Nephron progenitor cell (in vitro differentiated cells): Measurements from ENCODE around the gene FOXP4.
A peak's percentile ranks its signal among the peaks of the same experiment; 100 is the strongest.

ENCODE experiments used
- DNase-seq: peaks from one replicate; pipeline ENCODE4 v3.0.0; 2021
- H3K27ac Mint-ChIP-seq: 2 replicates; pipeline ENCODE4 v1.8.0; 2021; ENCODE audit warnings: mild to moderate bottlenecking, moderate library complexity, mixed read lengths
- H3K27me3 Mint-ChIP-seq: 2 replicates; pipeline ENCODE4 v1.8.0; 2021; ENCODE audit warnings: mild to moderate bottlenecking, low read depth, mixed read lengths; ENCODE audit not compliant: poor library complexity
- H3K36me3 Mint-ChIP-seq: 2 replicates; pipeline ENCODE4 v1.8.0; 2021; ENCODE audit warnings: low read depth, mixed read lengths
- H3K4me1 Mint-ChIP-seq: 2 replicates; pipeline ENCODE4 v1.8.0; 2021; ENCODE audit warnings: mixed read lengths
- H3K4me3 Mint-ChIP-seq: 2 replicates; pipeline ENCODE4 v1.8.0; 2021; ENCODE audit warnings: mild to moderate bottlenecking, moderate library complexity, mixed read lengths
- H3K9me3 Mint-ChIP-seq: 2 replicates; pipeline ENCODE4 v1.8.0; 2021; ENCODE audit warnings: mild to moderate bottlenecking, moderate library complexity, mixed read lengths
- TF ChIP-seq, protein P1 (sequence below): fragments of 200-600 bp; sonication (generic); IDR thresholded peaks from 2 replicates; pipeline ENCODE4 v1.5.0; 2021; ENCODE audit warnings: antibody characterized with exemption

FOXP4 gene

GRCh38 chr6:41589223-41589622 lies 43.0 kb downstream of the FOXP4 start:
- DNase-seq: no peak
- Mint-ChIP-seq H3K27me3 (peaks cover 17% of the 10 kb centered on the region), H3K27ac (no peak overlapping the region), H3K36me3 (peaks cover 47% of the 10 kb centered on the region), H3K4me1 (peaks cover 78% of the 10 kb centered on the region), H3K9me3 (no peaks in the 10 kb centered on the region), H3K4me3 (no peak overlapping the region)
- TF ChIP-seq, protein P1, sequence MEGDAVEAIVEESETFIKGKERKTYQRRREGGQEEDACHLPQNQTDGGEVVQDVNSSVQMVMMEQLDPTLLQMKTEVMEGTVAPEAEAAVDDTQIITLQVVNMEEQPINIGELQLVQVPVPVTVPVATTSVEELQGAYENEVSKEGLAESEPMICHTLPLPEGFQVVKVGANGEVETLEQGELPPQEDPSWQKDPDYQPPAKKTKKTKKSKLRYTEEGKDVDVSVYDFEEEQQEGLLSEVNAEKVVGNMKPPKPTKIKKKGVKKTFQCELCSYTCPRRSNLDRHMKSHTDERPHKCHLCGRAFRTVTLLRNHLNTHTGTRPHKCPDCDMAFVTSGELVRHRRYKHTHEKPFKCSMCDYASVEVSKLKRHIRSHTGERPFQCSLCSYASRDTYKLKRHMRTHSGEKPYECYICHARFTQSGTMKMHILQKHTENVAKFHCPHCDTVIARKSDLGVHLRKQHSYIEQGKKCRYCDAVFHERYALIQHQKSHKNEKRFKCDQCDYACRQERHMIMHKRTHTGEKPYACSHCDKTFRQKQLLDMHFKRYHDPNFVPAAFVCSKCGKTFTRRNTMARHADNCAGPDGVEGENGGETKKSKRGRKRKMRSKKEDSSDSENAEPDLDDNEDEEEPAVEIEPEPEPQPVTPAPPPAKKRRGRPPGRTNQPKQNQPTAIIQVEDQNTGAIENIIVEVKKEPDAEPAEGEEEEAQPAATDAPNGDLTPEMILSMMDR: no peak

DNA sequence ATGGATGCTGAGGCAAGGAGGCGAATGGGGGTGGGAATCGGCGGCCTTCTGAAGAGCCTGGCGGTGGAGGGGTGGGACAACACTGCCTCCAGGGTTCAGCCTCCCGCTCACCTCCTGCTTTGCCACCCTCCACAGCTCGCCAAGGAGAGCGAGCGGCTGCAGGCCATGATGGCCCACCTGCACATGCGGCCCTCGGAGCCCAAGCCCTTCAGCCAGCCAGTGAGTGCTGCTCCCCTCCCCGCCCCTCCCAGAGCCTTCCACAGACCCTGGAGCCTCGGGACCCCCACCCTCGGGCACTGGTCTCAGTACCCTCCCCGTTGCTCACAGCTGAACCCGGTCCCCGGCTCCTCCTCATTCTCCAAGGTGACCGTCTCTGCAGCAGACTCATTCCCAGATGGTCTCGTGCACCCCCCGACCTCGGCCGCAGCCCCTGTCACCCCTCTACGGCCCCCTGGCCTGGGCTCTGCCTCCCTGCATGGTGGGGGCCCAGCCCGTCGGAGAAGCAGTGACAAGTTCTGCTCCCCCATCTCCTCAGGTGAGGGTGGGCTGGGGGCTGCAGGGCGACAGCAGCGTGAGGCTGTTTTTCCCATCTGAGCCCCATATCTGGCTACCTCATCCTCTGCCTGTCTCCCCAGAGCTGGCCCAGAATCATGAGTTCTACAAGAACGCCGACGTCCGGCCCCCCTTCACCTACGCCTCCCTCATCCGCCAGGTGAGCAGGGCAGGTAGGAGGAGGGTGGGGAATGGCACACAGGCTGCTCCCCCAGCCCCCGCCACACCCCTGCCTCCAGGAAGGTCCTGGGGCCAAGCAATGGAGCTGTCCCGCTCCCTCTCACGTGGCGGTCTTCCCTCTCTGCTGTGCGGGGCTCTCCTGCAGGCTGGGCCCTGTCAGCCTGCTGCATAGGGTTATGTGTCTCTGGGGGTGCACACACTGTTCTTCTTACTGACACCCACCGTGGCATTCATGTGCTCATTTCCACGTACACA lies 43.7 kb downstream of the FOXP4 start:
- Mint-ChIP-seq H3K4me3 (no peak overlapping the region), H3K4me1 (peaks cover 78% of the 10 kb centered on the region), H3K36me3 (peaks cover 54% of the 10 kb centered on the region), H3K27me3 (peaks cover 18% of the 10 kb centered on the region), H3K27ac (no peak overlapping the region), H3K9me3 (no peaks in the 10 kb centered on the region)
- TF ChIP-seq, protein P1: no peak
- DNase-seq: no peak

GRCh38 chr6:41591122-41591521 lies 44.9 kb downstream of the FOXP4 start:
- DNase-seq: no peak
- TF ChIP-seq, protein P1: no peak
- H3K9me3 Mint-ChIP-seq: no peaks in the 10 kb centered on the region
- peaks cover 18% of the 10 kb centered on the region for H3K27me3 Mint-ChIP-seq
- peaks cover 67% of the 10 kb centered on the region for H3K4me1 Mint-ChIP-seq
- H3K4me3 Mint-ChIP-seq: no peak overlapping the region
- H3K27ac Mint-ChIP-seq: no peak overlapping the region
- peaks cover 53% of the 10 kb centered on the region for H3K36me3 Mint-ChIP-seq

DNA sequence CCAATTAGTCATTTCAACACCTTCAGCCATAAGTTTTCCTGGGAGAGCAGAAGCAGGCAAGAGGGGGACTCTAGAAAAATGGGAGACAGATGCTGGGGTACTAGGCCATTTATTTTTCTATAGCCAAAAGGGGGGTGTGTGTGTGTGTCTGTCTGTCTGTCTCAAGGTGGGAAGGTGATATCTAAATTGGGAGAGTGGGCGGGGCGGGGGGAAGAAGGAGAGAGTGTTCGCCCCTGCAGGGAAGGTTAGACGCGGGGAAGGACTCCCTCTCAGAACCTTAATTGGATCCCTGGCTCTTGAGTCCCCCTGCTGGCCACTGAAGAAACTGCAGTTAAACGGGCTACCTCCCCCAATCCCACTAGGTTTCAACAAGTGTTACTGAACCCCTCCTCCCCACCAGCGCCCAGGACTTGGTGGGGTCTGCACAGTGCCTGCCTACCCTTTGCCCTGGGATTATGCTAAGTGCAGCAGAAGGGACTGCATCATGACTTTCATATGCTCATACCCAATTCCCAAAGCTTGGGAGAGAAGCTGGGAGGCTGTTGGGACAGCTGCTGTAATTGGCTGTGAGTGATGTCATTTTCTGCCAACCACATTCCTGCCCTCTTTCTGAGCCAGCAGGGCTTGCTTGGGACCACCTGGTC lies 45.8 kb downstream of the FOXP4 start:
- H3K4me1 Mint-ChIP-seq: peaks cover 67% of the 10 kb centered on the region
- H3K27ac Mint-ChIP-seq: no peak overlapping the region
- H3K36me3 Mint-ChIP-seq: peaks cover 62% of the 10 kb centered on the region
- TF ChIP-seq, protein P1: peak; percentile 79
- peak; percentile 87 for DNase-seq
- H3K9me3 Mint-ChIP-seq: no peaks in the 10 kb centered on the region
- peaks cover 20% of the 10 kb centered on the region for H3K27me3 Mint-ChIP-seq
- no peak overlapping the region for H3K4me3 Mint-ChIP-seq

GRCh38 chr6:41593406-41593805 lies 47.2 kb downstream of the FOXP4 start:
- DNase-seq: no peak

More at GRCh38 chr6:41593406-41593805, 47.2 kb downstream of the FOXP4 start:
- TF ChIP-seq, protein P1: no peak
- Mint-ChIP-seq H3K9me3 (no peaks in the 10 kb centered on the region), H3K27ac (no peak overlapping the region), H3K27me3 (peaks cover 26% of the 10 kb centered on the region), H3K4me1 (peaks cover 56% of the 10 kb centered on the region), H3K36me3 (peaks cover 53% of the 10 kb centered on the region), H3K4me3 (no peak overlapping the region)
